HCT116 (cell line): ENCODE results near the gene GLT8D2.

Experiments used
- CEBPB ChIP-seq: IDR thresholded peaks from 2 replicates; pipeline ENCODE4 v1.6.1; 2012; ENCODE audit warnings: low read depth
- CTCF ChIP-seq, 3 experiments: fragments of 200-600 bp in 1 of 3; sonication (generic) in 1 of 3; IDR thresholded peaks in 2 of 3; conservative IDR thresholded peaks in 1 of 3; 2 replicates each; pipeline ENCODE4 v1.5.1; 2012 to 2017; ENCODE audit warnings: low read depth in 2 of 3, low read length in 2 of 3, antibody characterized with exemption in 1 of 3, borderline replicate concordance in 1 of 3, control low read depth in 1 of 3, mild to moderate bottlenecking in 1 of 3, mixed read lengths in 1 of 3, mixed run types in 1 of 3, moderate library complexity in 1 of 3; ENCODE audit not compliant: insufficient read depth in 1 of 3
- EGR1 ChIP-seq: IDR thresholded peaks from 2 replicates; pipeline ENCODE4 v1.6.1; 2012; ENCODE audit warnings: low read depth
- EZH2phosphoT487 ChIP-seq: fragments of 200-600 bp; IDR thresholded peaks from 2 replicates; pipeline ENCODE4 v1.6.1; 2018; ENCODE audit warnings: antibody characterized with exemption, borderline replicate concordance
- FOSL1 ChIP-seq: IDR thresholded peaks from 2 replicates; pipeline ENCODE4 v1.6.1; 2012; ENCODE audit warnings: low read depth
- JUND ChIP-seq: IDR thresholded peaks from 2 replicates; pipeline ENCODE4 v1.6.1; 2012
- SIN3A ChIP-seq: IDR thresholded peaks from 2 replicates; pipeline ENCODE4 v1.6.1; 2012; ENCODE audit warnings: low read depth
- SP1 ChIP-seq: IDR thresholded peaks from 2 replicates; pipeline ENCODE4 v1.6.1; 2012; ENCODE audit warnings: low read depth
- TF ChIP-seq, protein P1 (sequence below): IDR thresholded peaks from 2 replicates; pipeline ENCODE4 v1.6.1; 2012

- TF ChIP-seq CTCF (IDR thresholded peaks at IDR 0.05 in 2 of 3, conservative IDR thresholded peaks at IDR 0.05 in 1 of 3; ENCODE audit: borderline replicate concordance in 1 of 3, insufficient read depth in 1 of 3, low read depth in 2 of 3, low read length in 2 of 3) (no peak), FOSL1 (no peak), EGR1 (no peak), EZH2phosphoT487 (no peak), JUND (no peak), SIN3A (no peak), SP1 (no peak), CEBPB (0 out of 2 replicates have a peak, but pooled peaks have one; percentile 11)
- TF ChIP-seq, protein P1, sequence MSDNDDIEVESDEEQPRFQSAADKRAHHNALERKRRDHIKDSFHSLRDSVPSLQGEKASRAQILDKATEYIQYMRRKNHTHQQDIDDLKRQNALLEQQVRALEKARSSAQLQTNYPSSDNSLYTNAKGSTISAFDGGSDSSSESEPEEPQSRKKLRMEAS, result no peak
Measured at GRCh38 chr12:103966736-103967135, 83.3 kb downstream of the GLT8D2 start.
